K562 (cell line): ENCODE measurements around the gene LCA5L. TPM values are rescaled to one million over a fixed set of nuclear protein-coding genes. Genes with fewer than 3 reads are reported as not detected.

Experiments
- CBFA2T3 ChIP-seq: fragments of 450-650 bp; IDR thresholded peaks from 2 replicates; pipeline ENCODE4 v1.6.1; 2017
- CBX1 ChIP-seq: sonication (generic); IDR thresholded peaks from 2 replicates; pipeline ENCODE4 v1.6.1; 2016; ENCODE audit warnings: antibody characterized with exemption, low read depth, mild to moderate bottlenecking
- CREB1 ChIP-seq, 2 experiments: sonication (generic) in 1 of 2; formaldehyde crosslinking in 1 of 2; IDR thresholded peaks; 2 replicates each; pipeline versions ENCODE4 v1.6.1 to v1.8.0; 2012 to 2022; ENCODE audit warnings: inconsistent platforms in 1 of 2, mild to moderate bottlenecking in 1 of 2, missing genetic modification reagents in 1 of 2, moderate library complexity in 1 of 2
- DMBX1 ChIP-seq: fragments of 250-450 bp; sonication (Bioruptor Pico); IDR thresholded peaks from 2 replicates; pipeline ENCODE4 v1.8.0; 2022; ENCODE audit warnings: inconsistent platforms, mild to moderate bottlenecking, moderate library complexity, borderline replicate concordance
- EP400 ChIP-seq: fragments of 450-650 bp; IDR thresholded peaks from 2 replicates; pipeline ENCODE4 v1.6.1; 2017; ENCODE audit warnings: antibody characterized with exemption, mild to moderate bottlenecking, moderate library complexity
- GMEB1 ChIP-seq: fragments of 250-450 bp; sonication (Bioruptor Pico); IDR thresholded peaks from 2 replicates; pipeline ENCODE4 v1.4.0; 2020; ENCODE audit warnings: mild to moderate bottlenecking
- HNRNPH1 ChIP-seq: fragments of 200-400 bp; formaldehyde crosslinking; optimal IDR thresholded peaks from 2 replicates; pipeline ENCODE3; 2017; ENCODE audit warnings: low read depth, mild to moderate bottlenecking, low read length, moderate library complexity
- KLF16 ChIP-seq: IDR thresholded peaks from 2 replicates; pipeline ENCODE4 v1.6.1; 2016; ENCODE audit warnings: antibody characterized with exemption
- LCOR ChIP-seq: sonication (generic); formaldehyde crosslinking; IDR thresholded peaks from 2 replicates; pipeline ENCODE4 v1.8.0; 2022; ENCODE audit warnings: mild to moderate bottlenecking, missing genetic modification reagents
- PBX2 ChIP-seq, 2 experiments: IDR thresholded peaks in 1 of 2; conservative IDR thresholded peaks in 1 of 2; 2 replicates each; pipeline ENCODE4 v1.6.1; 2016; ENCODE audit warnings: low read depth in 2 of 2, mild to moderate bottlenecking in 1 of 2, missing compliant biosample characterization in 1 of 2, missing genetic modification characterization in 1 of 2, moderate library complexity in 1 of 2
- RBM22 ChIP-seq: fragments of 200-400 bp; formaldehyde crosslinking; IDR thresholded peaks from 2 replicates; pipeline ENCODE4 v1.6.1; 2018; ENCODE audit warnings: low read length, low read depth; ENCODE audit not compliant: poor library complexity, severe bottlenecking
- RCOR1 ChIP-seq, 2 experiments: IDR thresholded peaks; 2 replicates each; pipeline ENCODE4 v1.6.1; 2012; ENCODE audit warnings: low read depth in 2 of 2, low read length in 2 of 2, borderline replicate concordance in 1 of 2, improper control_type of control experiment in 1 of 2
- SETDB1 ChIP-seq: IDR thresholded peaks from one replicate; pipeline ENCODE4 v1.6.1; 2012; ENCODE audit warnings: low read length, control low read depth, inconsistent platforms
- SMARCA5 ChIP-seq: fragments of 450-650 bp; IDR thresholded peaks from 2 replicates; pipeline ENCODE4 v1.6.1; 2016
- TEAD1 ChIP-seq, 2 experiments: fragments of 450-650 bp in 1 of 2; sonication (generic) in 1 of 2; formaldehyde crosslinking; IDR thresholded peaks; 2 replicates each; pipeline versions ENCODE4 v1.4.0 to v1.8.0; 2020 to 2022; ENCODE audit warnings: mild to moderate bottlenecking in 2 of 2, missing genetic modification reagents in 1 of 2
- ZFP36 ChIP-seq: fragments of 150-350 bp; IDR thresholded peaks from 2 replicates; pipeline ENCODE4 v1.6.1; 2018; ENCODE audit warnings: low read length, low read depth; ENCODE audit not compliant: partially characterized antibody
- ZNF444 ChIP-seq: fragments of 250-450 bp; sonication (Bioruptor Pico); IDR thresholded peaks from 2 replicates; pipeline ENCODE4 v1.4.0; 2020; ENCODE audit warnings: mild to moderate bottlenecking, moderate library complexity
- polyA plus RNA-seq, 8 experiments: library from polyadenylated mRNA; depleted of rRNA in 4 of 8; stranded (reverse) in 5 of 8; unstranded in 3 of 8; fragments of >200 nt; fragmentation: Nextera tagmentation in 2 of 8; fragmentation: Illumina TruSeq in 1 of 8; extraction: Ambion mirVana in 2 of 8; extraction: Trizol in 1 of 8; gene quantifications; 2 replicates each; pipeline versions ENCODE4 v1.2.1 to v1.2.3, GENCODE V29; 2011 to 2014; ENCODE audit warnings: inconsistent platforms in 1 of 8, missing spikeins in 1 of 8
- total RNA-seq, 7 experiments: library from RNA; depleted of rRNA in 6 of 7; stranded (reverse); fragments of >200 nt in 6 of 7; fragmentation: Illumina TruSeq in 2 of 7; extraction: Trizol in 2 of 7; gene quantifications; 2 replicates each; pipeline versions ENCODE4 v1.2.1 to v1.2.3, GENCODE V29; 2011 to 2021; ENCODE audit warnings: low replicate concordance in 1 of 7
- TF ChIP-seq, protein P1 (sequence below), 3 experiments: fragments of 200-800 bp in 1 of 3; sonication (Bioruptor generic) in 1 of 3; sonication (generic) in 1 of 3; formaldehyde crosslinking in 1 of 3; IDR thresholded peaks; 2 replicates each; pipeline versions ENCODE4 v1.6.1 to v1.8.0; 2016 to 2022; ENCODE audit warnings: mild to moderate bottlenecking in 2 of 3, missing compliant biosample characterization in 2 of 3, missing genetic modification characterization in 2 of 3, missing genetic modification reagents in 1 of 3
- TF ChIP-seq, protein P2 (sequence below): fragments of 450-650 bp; IDR thresholded peaks from 2 replicates; pipeline ENCODE4 v1.6.1; 2016

LCA5L gene
- total and polyA plus RNA-seq, 9 of the 15 experiments (the other 6 are each of a cell fraction or from before 2014, with no cell fraction given), result 1.8 to 4.9 (median 3.8) TPM

DNA sequence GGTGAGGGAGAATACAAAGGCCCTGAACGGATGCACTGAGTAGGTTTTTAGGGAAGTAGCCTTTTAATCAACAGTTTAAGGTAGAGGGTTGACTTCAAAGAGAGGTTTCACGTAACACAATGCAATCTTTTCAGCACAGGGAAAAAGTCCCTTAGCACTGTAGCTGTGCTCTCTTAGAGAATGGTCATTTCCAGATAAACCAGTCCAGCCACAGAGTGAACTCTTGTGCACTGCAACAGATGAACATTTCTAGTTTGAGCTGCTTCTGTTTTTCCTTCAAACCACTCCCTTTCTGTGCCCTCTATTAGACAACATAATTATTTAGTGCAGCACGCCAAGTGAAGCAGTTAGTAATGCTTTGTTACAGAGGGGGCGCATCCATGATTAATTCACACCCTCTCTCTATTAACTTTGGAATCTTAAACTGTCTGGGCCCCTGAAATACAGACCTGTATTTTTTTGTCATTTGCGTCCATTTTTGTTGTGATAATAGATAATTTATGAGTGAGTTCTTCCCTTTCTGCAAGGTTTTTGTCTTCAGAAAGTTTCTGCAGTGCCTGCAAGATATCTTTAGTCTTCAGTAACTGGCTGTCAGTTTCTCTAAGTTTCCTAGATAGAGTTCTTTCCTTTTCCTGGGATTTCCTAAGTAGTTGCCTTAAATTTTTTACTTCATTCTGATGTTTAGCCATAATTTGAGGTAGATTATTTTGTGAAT is 22.9 kb downstream of the LCA5L start (continued):
- TF ChIP-seq PBX2 (CRISPR knock-in tag; IDR thresholded peaks at IDR 0.05; ENCODE audit: low read depth) (no peak), PBX2 (tag; conservative IDR thresholded peaks at IDR 0.05; ENCODE audit: low read depth) (peak; percentile 65), KLF16 (peak; percentile 55), GMEB1 (CRISPR knock-in tag) (0 out of 2 replicates have a peak, but pooled peaks have one; percentile 12), ZNF444 (no peak), RCOR1 (IDR thresholded peaks at IDR 0.05; ENCODE audit: borderline replicate concordance in 1 of 2, low read depth in 2 of 2, low read length in 2 of 2) (0 out of 4 replicates have a peak, but pooled peaks of 1 of the 2 experiments have one; percentile 50), DMBX1 (CRISPR knock-in tag) (peak; percentile 56; the same call in 1 of the 2 replicates), CBFA2T3 (peak; percentile 67), LCOR (no peak), RBM22 (no peak), CBX1 (no peak), CREB1 (IDR thresholded peaks at IDR 0.05) (no peak), CREB1 (CRISPR knock-in tag; IDR thresholded peaks at IDR 0.05) (no peak), SMARCA5 (no peak), EP400 (peak; percentile 28; the same call in 1 of the 2 replicates), SETDB1 (peak; percentile 80), ZFP36 (peak; percentile 16), TEAD1 (CRISPR knock-in tag; IDR thresholded peaks at IDR 0.05) (peak in 1 of 2 experiments; percentile 24; a peak in 1 of 4 replicates), HNRNPH1 (no peak)
- TF ChIP-seq, protein P1, sequence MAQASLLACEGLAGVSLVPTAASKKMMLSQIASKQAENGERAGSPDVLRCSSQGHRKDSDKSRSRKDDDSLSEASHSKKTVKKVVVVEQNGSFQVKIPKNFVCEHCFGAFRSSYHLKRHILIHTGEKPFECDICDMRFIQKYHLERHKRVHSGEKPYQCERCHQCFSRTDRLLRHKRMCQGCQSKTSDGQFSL (CRISPR knock-in tag; IDR thresholded peaks at IDR 0.05), result no peak
- TF ChIP-seq, protein P1 (tag; IDR thresholded peaks at IDR 0.05), result no peak
- TF ChIP-seq, protein P2, sequence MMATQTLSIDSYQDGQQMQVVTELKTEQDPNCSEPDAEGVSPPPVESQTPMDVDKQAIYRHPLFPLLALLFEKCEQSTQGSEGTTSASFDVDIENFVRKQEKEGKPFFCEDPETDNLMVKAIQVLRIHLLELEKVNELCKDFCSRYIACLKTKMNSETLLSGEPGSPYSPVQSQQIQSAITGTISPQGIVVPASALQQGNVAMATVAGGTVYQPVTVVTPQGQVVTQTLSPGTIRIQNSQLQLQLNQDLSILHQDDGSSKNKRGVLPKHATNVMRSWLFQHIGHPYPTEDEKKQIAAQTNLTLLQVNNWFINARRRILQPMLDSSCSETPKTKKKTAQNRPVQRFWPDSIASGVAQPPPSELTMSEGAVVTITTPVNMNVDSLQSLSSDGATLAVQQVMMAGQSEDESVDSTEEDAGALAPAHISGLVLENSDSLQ, result peak; percentile 53
